RWPE2 (cell line): ENCODE data around the gene NRP2.

Experiments
- ATAC-seq: fragments of 200-7000 bp; cut with Tn5 transposase; 3 replicates; pipeline ENCODE4 v1.9.1; 2021; ENCODE audit warnings: low read depth
- DNase-seq: peaks from one replicate; pipeline ENCODE4 v3.0.0-alpha.2; 2020; ENCODE audit warnings: low spot score
- H3K27ac ChIP-seq: fragments of 450-650 bp; 2 replicates; pipeline ENCODE4 v1.5.1; 2017; ENCODE audit warnings: mild to moderate bottlenecking; ENCODE audit not compliant: poor library complexity, severe bottlenecking
- H3K27me3 ChIP-seq: fragments of 250-450 bp; sonication (Bioruptor Pico); 2 replicates; pipeline ENCODE4 v1.5.1; 2021; ENCODE audit warnings: mild to moderate bottlenecking, moderate library complexity; ENCODE audit not compliant: insufficient read depth, poor library complexity, severe bottlenecking
- H3K36me3 ChIP-seq: fragments of 250-450 bp; sonication (Bioruptor Pico); 2 replicates; pipeline ENCODE4 v1.5.1; 2020; ENCODE audit warnings: low read depth, mild to moderate bottlenecking, moderate library complexity
- H3K4me1 ChIP-seq: fragments of 250-450 bp; sonication (Bioruptor Pico); 2 replicates; pipeline ENCODE4 v1.5.1; 2021; ENCODE audit warnings: mild to moderate bottlenecking, moderate library complexity; ENCODE audit not compliant: insufficient read depth, poor library complexity, severe bottlenecking
- H3K4me3 ChIP-seq: fragments of 250-450 bp; sonication (Bioruptor Pico); 2 replicates; pipeline ENCODE4 v1.5.1; 2021; ENCODE audit warnings: mild to moderate bottlenecking, moderate library complexity; ENCODE audit not compliant: severe bottlenecking
- H3K9me3 ChIP-seq: fragments of 250-450 bp; sonication (Bioruptor Pico); 2 replicates; pipeline ENCODE4 v1.5.1; 2021; ENCODE audit warnings: mild to moderate bottlenecking, moderate library complexity; ENCODE audit not compliant: severe bottlenecking
- CTCF ChIP-seq: fragments of 450-650 bp; IDR thresholded peaks from one replicate; pipeline ENCODE4 v1.5.1; 2017; ENCODE audit warnings: mild to moderate bottlenecking, moderate library complexity; ENCODE audit not compliant: poor library complexity, severe bottlenecking

Gene NRP2

GRCh38 chr2:205709319-205709718 is 27.0 kb downstream of the NRP2 start:
- no peaks in the 10 kb centered on the region for H3K27me3 ChIP-seq
- H3K27ac ChIP-seq = no peak overlapping the region
- peaks cover 8% of the 10 kb centered on the region for H3K4me1 ChIP-seq
- H3K36me3 ChIP-seq = no peaks in the 10 kb centered on the region
- no peak for DNase-seq
- no peak for ATAC-seq
- H3K4me3 ChIP-seq = no peak overlapping the region
- TF ChIP-seq CTCF = no peak
- H3K9me3 ChIP-seq = no peaks in the 10 kb centered on the region

GRCh38 chr2:205712508-205712907 is 30.2 kb downstream of the NRP2 start:
- no peak for TF ChIP-seq CTCF
- DNase-seq (no peak), ATAC-seq (peak; percentile 36; the same call in 1 of the 3 replicates)
- H3K27me3 ChIP-seq = no peaks in the 10 kb centered on the region
- H3K36me3 ChIP-seq = no peaks in the 10 kb centered on the region
- H3K4me1 ChIP-seq = no peaks in the 10 kb centered on the region
- H3K27ac ChIP-seq = no peak overlapping the region
- no peaks in the 10 kb centered on the region for H3K9me3 ChIP-seq
- no peak overlapping the region for H3K4me3 ChIP-seq

GRCh38 chr2:205713086-205713485 is 30.8 kb downstream of the NRP2 start:
- H3K27ac ChIP-seq = no peak overlapping the region
- no peaks in the 10 kb centered on the region for H3K4me1 ChIP-seq
- no peak overlapping the region for H3K4me3 ChIP-seq
- TF ChIP-seq CTCF = no peak
- DNase-seq = no peak
- H3K9me3 ChIP-seq = no peaks in the 10 kb centered on the region
- no peaks in the 10 kb centered on the region for H3K27me3 ChIP-seq
- no peak for ATAC-seq
- no peaks in the 10 kb centered on the region for H3K36me3 ChIP-seq

GRCh38 chr2:205714058-205714776 is 31.9 kb downstream of the NRP2 start:
- Histone ChIP-seq H3K4me1 (no peaks in the 10 kb centered on the region), H3K9me3 (no peaks in the 10 kb centered on the region), H3K27ac (no peak overlapping the region), H3K36me3 (no peaks in the 10 kb centered on the region), H3K27me3 (no peaks in the 10 kb centered on the region), H3K4me3 (no peak overlapping the region)
- ATAC-seq (no peak), DNase-seq (no peak)
- TF ChIP-seq CTCF = no peak
